Measurements from ENCODE around the gene ABCA7. TPM values are rescaled to one million over a fixed set of nuclear protein-coding genes. Genes with fewer than 3 reads are reported as not detected.
A peak's percentile ranks its signal among the peaks of the same experiment; 100 is the strongest.

ABCA7 gene
- total and polyA plus RNA-seq, 4 experiments from 2014 or later: 10.7 to 319 (median 162) TPM

DNA sequence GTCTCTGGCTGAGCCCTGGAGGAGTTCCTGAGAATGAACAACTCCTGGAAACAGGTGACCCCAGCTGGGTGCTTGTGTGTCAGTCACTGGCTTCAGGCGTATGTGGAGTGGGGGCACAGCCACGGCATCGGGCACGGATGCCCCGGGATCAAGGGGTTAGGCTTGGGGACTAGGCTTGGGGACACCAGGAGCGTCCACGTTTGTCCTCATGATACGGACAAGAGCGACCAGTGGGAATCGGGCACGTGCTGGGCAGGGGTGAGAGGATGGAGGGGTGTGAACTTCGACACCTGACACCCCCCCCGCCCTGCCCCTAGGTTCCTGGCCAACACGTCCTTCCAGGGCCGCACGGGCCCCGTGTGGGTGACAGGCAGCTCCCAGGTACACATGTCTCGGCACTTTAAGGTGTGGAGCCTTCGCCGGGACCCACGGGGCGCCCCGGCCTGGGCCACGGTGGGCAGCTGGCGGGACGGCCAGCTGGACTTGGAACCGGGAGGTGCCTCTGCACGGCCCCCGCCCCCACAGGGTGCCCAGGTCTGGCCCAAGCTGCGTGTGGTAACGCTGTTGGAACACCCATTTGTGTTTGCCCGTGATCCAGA lies 35.6 kb upstream of the ABCA7 start:
- peaks cover 2% of the 10 kb centered on the region in 4 donors for H3K4me1 Mint-ChIP-seq
- Histone ChIP-seq H3K36me3 (ENCODE audit: insufficient read depth, low read length) (no peaks in the 10 kb centered on the region), H3K9me3 (ENCODE audit: control insufficient read depth in 1 of 2, low read length in 2 of 2) (no peaks in the 10 kb centered on the region), H3K27ac (ENCODE audit: low read depth, low read length) (no peak overlapping the region), H3K27me3 (ENCODE audit: insufficient read depth, low read length) (peaks cover 11% of the 10 kb centered on the region), H3K4me1 (ENCODE audit: insufficient read depth, low read length) (peaks cover 9% of the 10 kb centered on the region), H3K4me3 (ENCODE audit: low read length in 2 of 2) (no peak overlapping the region)
- H3K27ac Mint-ChIP-seq: no peak overlapping the region
- no peak for DNase-seq
- ChIA-PET CTCF (ENCODE audit: partially characterized antibody) (interaction anchor here (1.0 kb wide), 1 partner anchor 83 kb away, joined by 4 read pairs; no protein-coding TSS in a partner anchor), POLR2A (ENCODE audit: partially characterized antibody) (interaction anchor here (1.0 to 2.4 kb wide), 4 partner anchors 12 to 26 kb away, joined by 3 to 8 read pairs (median 5); partner anchors contain the start of gene CNN2)
- H3K27me3 Mint-ChIP-seq: peaks cover 4 to 5% of the 10 kb centered on the region in 2 donors
- H3K36me3 Mint-ChIP-seq: peaks cover 0 to 2% of the 10 kb centered on the region in 2 donors
- intact Hi-C loops (cut with micrococcal nuclease): no loop called here
- peaks cover 0 to under 1% (median 0%) of the 10 kb centered on the region in 8 donors for H3K9me3 Mint-ChIP-seq
- no peak overlapping the region for H3K4me3 Mint-ChIP-seq

DNA sequence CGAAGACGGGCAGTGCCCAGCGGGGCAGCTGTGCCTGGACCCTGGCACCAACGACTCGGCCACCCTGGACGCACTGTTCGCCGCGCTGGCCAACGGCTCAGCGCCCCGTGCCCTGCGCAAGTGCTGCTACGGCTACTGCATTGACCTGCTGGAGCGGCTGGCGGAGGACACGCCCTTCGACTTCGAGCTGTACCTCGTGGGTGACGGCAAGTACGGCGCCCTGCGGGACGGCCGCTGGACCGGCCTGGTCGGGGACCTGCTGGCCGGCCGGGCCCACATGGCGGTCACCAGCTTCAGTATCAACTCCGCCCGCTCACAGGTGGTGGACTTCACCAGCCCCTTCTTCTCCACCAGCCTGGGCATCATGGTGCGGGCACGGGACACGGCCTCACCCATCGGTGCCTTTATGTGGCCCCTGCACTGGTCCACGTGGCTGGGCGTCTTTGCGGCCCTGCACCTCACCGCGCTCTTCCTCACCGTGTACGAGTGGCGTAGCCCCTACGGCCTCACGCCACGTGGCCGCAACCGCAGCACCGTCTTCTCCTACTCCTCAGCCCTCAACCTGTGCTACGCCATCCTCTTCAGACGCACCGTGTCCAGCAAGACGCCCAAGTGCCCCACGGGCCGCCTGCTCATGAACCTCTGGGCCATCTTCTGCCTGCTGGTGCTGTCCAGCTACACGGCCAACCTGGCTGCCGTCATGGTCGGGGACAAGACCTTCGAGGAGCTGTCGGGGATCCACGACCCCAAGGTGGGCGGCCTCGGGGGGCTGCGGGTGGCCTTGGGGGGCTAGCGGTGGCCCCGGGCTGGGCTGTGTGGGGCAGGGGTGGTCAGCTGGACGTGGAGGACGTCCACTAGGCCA lies 34.9 kb upstream of the ABCA7 start:
- Histone ChIP-seq H3K27ac (ENCODE audit: low read depth, low read length) (no peak overlapping the region), H3K4me3 (ENCODE audit: low read length in 2 of 2) (no peak overlapping the region), H3K9me3 (ENCODE audit: control insufficient read depth in 1 of 2, low read length in 2 of 2) (no peaks in the 10 kb centered on the region), H3K4me1 (ENCODE audit: insufficient read depth, low read length) (peaks cover 9% of the 10 kb centered on the region), H3K36me3 (ENCODE audit: insufficient read depth, low read length) (peaks cover 5% of the 10 kb centered on the region), H3K27me3 (ENCODE audit: insufficient read depth, low read length) (peaks cover 8% of the 10 kb centered on the region)
- ChIA-PET CTCF (ENCODE audit: partially characterized antibody) (interaction anchor here (1.0 kb wide), 1 partner anchor 62 kb away, joined by 3 read pairs; the partner anchor contains the start of gene ARHGAP45), POLR2A (ENCODE audit: partially characterized antibody) (interaction anchor here (1.1 to 2.4 kb wide), 4 partner anchors 11 to 85 kb away, joined by 3 to 8 read pairs (median 5); partner anchors contain the start of gene CNN2)
- intact Hi-C loops (cut with micrococcal nuclease): no loop called here
- peaks cover 0 to 2% of the 10 kb centered on the region in 2 donors for H3K36me3 Mint-ChIP-seq
- peak overlapping the region in 1 of 7 donors; percentile 82 for H3K27ac Mint-ChIP-seq
- no peak for DNase-seq
- peaks cover 0 to 2% (median under 1%) of the 10 kb centered on the region in 4 donors for H3K4me1 Mint-ChIP-seq
- no peak overlapping the region for H3K4me3 Mint-ChIP-seq
- H3K9me3 Mint-ChIP-seq: no peaks in the 10 kb centered on the region
- H3K27me3 Mint-ChIP-seq: peaks cover 2 to 3% of the 10 kb centered on the region in 2 donors

DNA sequence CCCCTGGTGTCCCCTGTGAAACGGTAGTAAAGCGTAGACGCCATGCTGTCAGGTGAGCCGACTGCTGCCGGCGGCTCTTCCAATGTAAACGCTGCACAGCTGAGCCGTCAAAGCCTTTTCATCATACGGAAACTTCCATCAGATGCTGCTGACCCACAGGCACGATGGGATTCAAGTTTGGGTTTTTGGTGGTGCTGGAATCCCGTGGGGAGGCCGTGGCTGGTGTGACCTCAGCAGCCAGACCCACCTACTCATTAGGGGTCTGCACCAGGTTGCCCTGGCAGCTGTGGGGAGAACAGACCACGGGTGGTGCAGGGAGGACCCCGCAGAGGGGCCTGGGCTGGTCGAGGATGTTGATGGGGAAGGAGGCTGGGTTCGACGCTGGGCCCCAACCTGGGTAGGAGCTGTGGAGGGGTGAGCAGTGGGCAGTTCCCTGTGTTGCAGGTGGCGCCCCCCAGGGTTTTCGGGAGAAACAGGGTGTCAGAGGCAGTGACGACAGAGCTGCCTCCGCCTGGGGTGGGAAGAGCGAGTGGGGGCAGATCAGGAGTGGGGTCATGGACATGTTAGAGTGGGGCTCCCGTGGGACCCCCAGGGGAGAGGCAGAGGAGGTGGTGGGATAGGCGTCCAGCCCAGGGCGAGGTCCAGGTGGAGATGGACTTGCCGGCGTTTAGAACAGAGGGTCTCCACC lies 33.1 kb upstream of the ABCA7 start:
- ChIA-PET POLR2A (ENCODE audit: partially characterized antibody) (interaction anchor here (0.8 to 1.3 kb wide), 4 partner anchors 10 to 96 kb away, joined by 3 to 5 read pairs (median 4); no protein-coding TSS in a partner anchor), CTCF (ENCODE audit: partially characterized antibody) (no interaction called here)
- H3K36me3 Mint-ChIP-seq: peaks cover 0 to 2% of the 10 kb centered on the region in 2 donors

DNA sequence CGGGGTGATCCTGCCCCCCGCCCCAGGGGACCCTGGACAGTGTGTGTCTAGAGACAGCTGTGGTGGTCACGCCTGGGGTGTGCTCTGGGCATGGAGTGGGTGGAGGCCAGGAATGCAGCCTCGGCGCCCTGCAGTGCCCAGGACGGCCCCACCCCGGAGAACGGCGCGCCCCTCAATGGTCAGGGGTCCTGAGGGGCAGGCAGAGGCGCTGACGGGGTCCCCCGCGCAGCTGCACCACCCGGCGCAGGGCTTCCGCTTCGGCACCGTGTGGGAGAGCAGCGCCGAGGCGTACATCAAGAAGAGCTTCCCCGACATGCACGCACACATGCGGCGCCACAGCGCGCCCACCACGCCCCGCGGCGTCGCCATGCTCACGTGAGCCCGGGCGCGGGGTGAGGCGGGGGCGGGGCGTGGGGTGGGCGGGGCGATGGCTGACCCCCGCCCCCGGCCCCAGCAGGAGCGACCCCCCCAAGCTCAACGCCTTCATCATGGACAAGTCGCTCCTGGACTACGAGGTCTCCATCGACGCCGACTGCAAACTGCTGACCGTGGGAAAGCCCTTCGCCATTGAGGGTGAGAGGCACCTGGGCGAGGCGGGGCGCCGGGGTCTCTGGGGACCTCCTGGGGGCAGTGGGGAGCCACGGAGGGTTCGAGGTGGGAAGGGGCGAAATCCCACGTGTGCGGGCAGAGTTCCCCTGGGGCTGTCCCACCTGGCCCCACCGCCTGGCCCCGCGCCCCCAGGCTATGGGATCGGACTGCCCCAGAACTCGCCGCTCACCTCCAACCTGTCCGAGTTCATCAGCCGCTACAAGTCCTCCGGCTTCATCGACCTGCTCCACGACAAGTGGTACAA lies 32.3 kb upstream of the ABCA7 start:
- Histone ChIP-seq H3K27ac (ENCODE audit: low read depth, low read length) (no peak overlapping the region), H3K4me3 (ENCODE audit: low read length in 2 of 2) (no peak overlapping the region), H3K27me3 (ENCODE audit: insufficient read depth, low read length) (no peaks in the 10 kb centered on the region), H3K36me3 (ENCODE audit: insufficient read depth, low read length) (peaks cover 12% of the 10 kb centered on the region), H3K4me1 (ENCODE audit: insufficient read depth, low read length) (no peaks in the 10 kb centered on the region), H3K9me3 (ENCODE audit: control insufficient read depth in 1 of 2, low read length in 2 of 2) (no peaks in the 10 kb centered on the region)
- ChIA-PET CTCF (ENCODE audit: partially characterized antibody) (no interaction called here), POLR2A (ENCODE audit: partially characterized antibody) (interaction anchor here (0.8 to 1.3 kb wide), 4 partner anchors 9 to 96 kb away, joined by 3 to 5 read pairs (median 4); no protein-coding TSS in a partner anchor)
- DNase-seq: no peak
- Mint-ChIP-seq H3K9me3 (no peaks in the 10 kb centered on the region), H3K27me3 (peaks cover 0 to 1% of the 10 kb centered on the region in 2 donors), H3K4me1 (peaks cover 0 to 2% (median 0%) of the 10 kb centered on the region in 4 donors), H3K4me3 (no peak overlapping the region), H3K27ac (peak overlapping the region in 1 of 7 donors; percentile 71), H3K36me3 (peaks cover 0 to 2% of the 10 kb centered on the region in 2 donors)
- intact Hi-C loops (cut with micrococcal nuclease): no loop called here

More for the DNA sequence above, 33.1 kb upstream of the ABCA7 start:
- Histone ChIP-seq H3K27me3 (ENCODE audit: insufficient read depth, low read length) (no peaks in the 10 kb centered on the region), H3K4me1 (ENCODE audit: insufficient read depth, low read length) (no peaks in the 10 kb centered on the region), H3K9me3 (ENCODE audit: control insufficient read depth in 1 of 2, low read length in 2 of 2) (no peaks in the 10 kb centered on the region), H3K36me3 (ENCODE audit: insufficient read depth, low read length) (peaks cover 5% of the 10 kb centered on the region), H3K27ac (ENCODE audit: low read depth, low read length) (no peak overlapping the region), H3K4me3 (ENCODE audit: low read length in 2 of 2) (no peak overlapping the region)
- H3K4me3 Mint-ChIP-seq: no peak overlapping the region
- H3K9me3 Mint-ChIP-seq: no peaks in the 10 kb centered on the region
- intact Hi-C loops (cut with micrococcal nuclease): no loop called here
- DNase-seq: no peak
- H3K4me1 Mint-ChIP-seq: peaks cover 0 to 2% (median 0%) of the 10 kb centered on the region in 4 donors
- peaks cover 0 to 3% of the 10 kb centered on the region in 2 donors for H3K27me3 Mint-ChIP-seq
- H3K27ac Mint-ChIP-seq: peak overlapping the region in 4 of 7 donors; percentile 4 to 73 (median 52)

DNA sequence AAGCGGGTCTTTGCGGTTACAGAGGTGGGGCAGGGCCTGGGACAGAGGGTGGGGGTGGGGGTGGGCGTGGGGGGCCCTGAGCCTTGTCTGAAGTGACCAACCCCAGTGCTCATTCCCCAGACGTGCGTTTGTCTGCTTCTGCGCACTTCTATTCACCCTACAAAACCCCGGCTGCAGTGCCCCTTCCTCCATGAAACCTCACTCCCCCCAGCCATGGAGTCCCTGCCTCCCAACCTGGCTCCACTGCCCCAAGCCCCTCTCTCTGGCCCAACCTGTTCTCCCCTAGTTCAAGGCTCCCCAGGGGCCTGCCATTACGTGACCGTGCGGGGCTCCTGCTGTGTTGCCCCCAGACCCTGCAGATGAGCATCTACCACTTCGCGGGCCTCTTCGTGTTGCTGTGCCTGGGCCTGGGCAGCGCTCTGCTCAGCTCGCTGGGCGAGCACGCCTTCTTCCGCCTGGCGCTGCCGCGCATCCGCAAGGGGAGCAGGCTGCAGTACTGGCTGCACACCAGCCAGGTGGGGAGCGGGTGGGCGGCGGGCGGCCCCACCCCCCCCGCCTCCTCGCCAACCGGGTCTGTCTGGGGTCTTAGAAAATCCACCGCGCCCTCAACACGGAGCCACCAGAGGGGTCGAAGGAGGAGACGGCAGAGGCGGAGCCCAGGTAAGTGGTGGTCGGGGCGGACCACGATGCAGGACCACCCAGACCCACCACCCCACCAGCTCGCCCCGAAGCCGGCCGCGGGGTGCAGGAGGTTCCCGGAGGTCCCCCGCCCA lies 31.5 kb upstream of the ABCA7 start:
- intact Hi-C loops (cut with micrococcal nuclease): no loop called here
- Mint-ChIP-seq H3K27ac (no peak overlapping the region), H3K27me3 (no peaks in the 10 kb centered on the region), H3K36me3 (peaks cover 0 to 2% of the 10 kb centered on the region in 2 donors), H3K4me1 (peaks cover 0 to 2% (median 0%) of the 10 kb centered on the region in 4 donors), H3K9me3 (no peaks in the 10 kb centered on the region), H3K4me3 (no peak overlapping the region)
- Histone ChIP-seq H3K4me3 (ENCODE audit: low read length in 2 of 2) (no peak overlapping the region), H3K27me3 (ENCODE audit: insufficient read depth, low read length) (no peaks in the 10 kb centered on the region), H3K4me1 (ENCODE audit: insufficient read depth, low read length) (no peaks in the 10 kb centered on the region), H3K9me3 (ENCODE audit: control insufficient read depth in 1 of 2, low read length in 2 of 2) (no peaks in the 10 kb centered on the region), H3K36me3 (ENCODE audit: insufficient read depth, low read length) (peaks cover 16% of the 10 kb centered on the region), H3K27ac (ENCODE audit: low read depth, low read length) (no peak overlapping the region)
- CTCF ChIA-PET (ENCODE audit: partially characterized antibody): interaction anchor here (0.6 kb wide), 1 partner anchor 33 kb away, joined by 3 read pairs; no protein-coding TSS in a partner anchor
- POLR2A ChIA-PET (ENCODE audit: partially characterized antibody): interaction anchor here (0.8 kb wide), 1 partner anchor 64 kb away, joined by 3 read pairs; no protein-coding TSS in a partner anchor
- no peak for DNase-seq

All from CD4-positive, alpha-beta memory T cell (primary cell).